OCI-LY7 (cell line): ENCODE results near the gene WDR5. TPM values are rescaled to one million over a fixed set of nuclear protein-coding genes. Genes with fewer than 3 reads are reported as not detected.
"Not testable (repeated sequence)": the region's sequence is repeated elsewhere in the genome, so short reads cannot be mapped to it uniquely, and the experiment has no call there.

Experiments
- BruUV-seq: library from RNA; stranded (reverse); fragments of 400-500 nt; replicated peaks from 2 replicates; lab custom pipeline; 2021; lab: Mats Ljungman, UMichigan
- CTCF ChIA-PET: fragments of 300-600 bp; sonication (Branson Sonifier 250); formaldehyde crosslinking; loops from one replicate; lab custom pipeline; 2022; ENCODE audit warnings: antibody characterized with exemption; ENCODE audit not compliant: unreplicated experiment; lab: Charles Lee
- POLR2A ChIA-PET: fragments of 300-600 bp; sonication (Branson Sonifier 250); formaldehyde crosslinking; loops from one replicate; lab custom pipeline; 2022; ENCODE audit warnings: antibody characterized with exemption; lab: Charles Lee
- DNase-seq: peaks from one replicate; pipeline ENCODE4 v3.0.0-alpha.2; 2015; ENCODE audit warnings: low spot score
- H2AFZ ChIP-seq: fragments of 200-600 bp; sonication (generic), shearing (Covaris generic); 2 replicates; pipeline ENCODE4 v1.6.1; 2014; ENCODE audit warnings: mild to moderate bottlenecking, antibody characterized with exemption, low read length, moderate library complexity
- H3K27ac ChIP-seq: fragments of 200-600 bp; sonication (generic); 2 replicates; pipeline ENCODE4 v1.5.1; 2014; ENCODE audit warnings: mixed run types, low read depth, mild to moderate bottlenecking, moderate library complexity, low read length, inconsistent platforms; ENCODE audit not compliant: poor library complexity, severe bottlenecking
- H3K36me3 ChIP-seq: fragments of 200-600 bp; sonication (generic); 2 replicates; pipeline ENCODE4 v1.6.1; 2014; ENCODE audit warnings: mild to moderate bottlenecking, antibody characterized with exemption, low read length, moderate library complexity, mixed read lengths; ENCODE audit not compliant: insufficient read depth
- H3K4me1 ChIP-seq: fragments of 200-600 bp; sonication (generic); 2 replicates; pipeline ENCODE4 v1.5.1; 2014; ENCODE audit warnings: mild to moderate bottlenecking, low read length; ENCODE audit not compliant: insufficient read depth, poor library complexity, severe bottlenecking
- H3K4me2 ChIP-seq: fragments of 200-600 bp; sonication (generic); 2 replicates; pipeline ENCODE4 v1.6.1; 2014; ENCODE audit warnings: mild to moderate bottlenecking, low read length
- H3K4me3 ChIP-seq: fragments of 200-600 bp; sonication (generic); 2 replicates; pipeline ENCODE4 v1.5.1; 2014; ENCODE audit warnings: mild to moderate bottlenecking, low read depth, low read length; ENCODE audit not compliant: poor library complexity, severe bottlenecking
- H3K79me2 ChIP-seq: fragments of 200-600 bp; sonication (generic); 2 replicates; pipeline ENCODE4 v1.6.1; 2016; ENCODE audit warnings: low read depth, mild to moderate bottlenecking, low read length, moderate library complexity, mixed read lengths; ENCODE audit not compliant: insufficient read depth
- H3K9me2 ChIP-seq: fragments of 200-600 bp; sonication (generic); 2 replicates; pipeline ENCODE4 v1.6.1; 2016; ENCODE audit warnings: mild to moderate bottlenecking, low read length, mixed read lengths; ENCODE audit not compliant: insufficient read depth
- H3K9me3 ChIP-seq: fragments of 200-600 bp; sonication (generic); 2 replicates; pipeline ENCODE4 v1.6.1; 2014; ENCODE audit warnings: mild to moderate bottlenecking, mixed run types, low read length, mixed read lengths
- H4K20me1 ChIP-seq: fragments of 200-600 bp; sonication (generic); 2 replicates; pipeline ENCODE4 v1.6.1; 2014; ENCODE audit warnings: mild to moderate bottlenecking, antibody characterized with exemption, low read length, moderate library complexity, mixed read lengths; ENCODE audit not compliant: insufficient read depth
- EZH2phosphoT487 ChIP-seq: fragments of 200-600 bp; sonication (generic); IDR thresholded peaks from 2 replicates; pipeline ENCODE4 v1.6.1; 2018; ENCODE audit warnings: low read depth, borderline replicate concordance, mild to moderate bottlenecking, mixed run types, antibody characterized with exemption, low read length, moderate library complexity, mixed read lengths
- intact Hi-C: fragments of 100-400 bp; cut with micrococcal nuclease; formaldehyde crosslinking; loops from one replicate; pipeline ENCODE4 v1.10.0; 2022; ENCODE audit not compliant: unreplicated experiment
- total RNA-seq, 2 experiments: library from RNA; depleted of rRNA in 1 of 2; stranded (reverse); fragments of >200 nt in 1 of 2; shearing (Covaris generic) in 1 of 2; gene quantifications; 2 replicates each; pipeline ENCODE4 v1.2.3, GENCODE V29; 2014 to 2022
- TF ChIP-seq, protein P1 (sequence below): fragments of 200-600 bp; sonication (generic); conservative IDR thresholded peaks from 2 replicates; pipeline ENCODE4 v1.5.1; 2014; ENCODE audit warnings: mild to moderate bottlenecking, antibody characterized with exemption, low read length, moderate library complexity, mixed read lengths

Gene WDR5
- total RNA-seq, 2 experiments from 2014 or later, result 32.5 to 44.6 TPM

DNA sequence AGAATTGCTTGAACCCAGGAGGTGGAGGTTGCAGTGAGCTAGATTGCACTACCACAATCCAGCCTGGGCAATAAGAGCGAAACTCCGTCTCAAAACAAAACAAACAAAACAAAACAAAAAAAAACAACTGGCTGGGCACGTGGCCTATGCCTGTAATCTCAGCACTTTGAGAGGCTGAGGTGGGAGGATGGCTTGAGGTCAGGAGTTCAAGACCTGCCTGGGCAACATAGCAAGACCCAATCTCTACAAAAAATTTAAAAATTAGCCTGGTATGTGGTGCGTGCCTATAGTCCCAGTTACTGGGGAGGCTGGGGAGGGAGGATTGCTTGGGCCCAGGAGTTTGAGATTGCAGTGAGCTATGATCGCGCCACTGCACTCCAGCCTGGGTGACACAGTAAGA is 23.3 kb upstream of the WDR5 start:
- no TSS peak for BruUV-seq
- intact Hi-C loops, result no loop called here
- no peaks in the 10 kb centered on the region for H3K9me3 ChIP-seq
- POLR2A ChIA-PET, result no interaction called here
- no peaks in the 10 kb centered on the region for H3K79me2 ChIP-seq
- no peaks in the 10 kb centered on the region for H3K4me1 ChIP-seq
- H4K20me1 ChIP-seq, result no peaks in the 10 kb centered on the region
- H3K36me3 ChIP-seq, result no peaks in the 10 kb centered on the region
- TF ChIP-seq, protein P1, sequence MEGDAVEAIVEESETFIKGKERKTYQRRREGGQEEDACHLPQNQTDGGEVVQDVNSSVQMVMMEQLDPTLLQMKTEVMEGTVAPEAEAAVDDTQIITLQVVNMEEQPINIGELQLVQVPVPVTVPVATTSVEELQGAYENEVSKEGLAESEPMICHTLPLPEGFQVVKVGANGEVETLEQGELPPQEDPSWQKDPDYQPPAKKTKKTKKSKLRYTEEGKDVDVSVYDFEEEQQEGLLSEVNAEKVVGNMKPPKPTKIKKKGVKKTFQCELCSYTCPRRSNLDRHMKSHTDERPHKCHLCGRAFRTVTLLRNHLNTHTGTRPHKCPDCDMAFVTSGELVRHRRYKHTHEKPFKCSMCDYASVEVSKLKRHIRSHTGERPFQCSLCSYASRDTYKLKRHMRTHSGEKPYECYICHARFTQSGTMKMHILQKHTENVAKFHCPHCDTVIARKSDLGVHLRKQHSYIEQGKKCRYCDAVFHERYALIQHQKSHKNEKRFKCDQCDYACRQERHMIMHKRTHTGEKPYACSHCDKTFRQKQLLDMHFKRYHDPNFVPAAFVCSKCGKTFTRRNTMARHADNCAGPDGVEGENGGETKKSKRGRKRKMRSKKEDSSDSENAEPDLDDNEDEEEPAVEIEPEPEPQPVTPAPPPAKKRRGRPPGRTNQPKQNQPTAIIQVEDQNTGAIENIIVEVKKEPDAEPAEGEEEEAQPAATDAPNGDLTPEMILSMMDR, result no peak
- TF ChIP-seq EZH2phosphoT487, result no peak
- CTCF ChIA-PET, result no interaction called here
- no peaks in the 10 kb centered on the region for H3K9me2 ChIP-seq
- no peak for DNase-seq
- H2AFZ ChIP-seq, result no peak overlapping the region
- H3K27ac ChIP-seq, result no peak overlapping the region
- H3K4me3 ChIP-seq, result no peak overlapping the region
- no peak overlapping the region for H3K4me2 ChIP-seq

DNA sequence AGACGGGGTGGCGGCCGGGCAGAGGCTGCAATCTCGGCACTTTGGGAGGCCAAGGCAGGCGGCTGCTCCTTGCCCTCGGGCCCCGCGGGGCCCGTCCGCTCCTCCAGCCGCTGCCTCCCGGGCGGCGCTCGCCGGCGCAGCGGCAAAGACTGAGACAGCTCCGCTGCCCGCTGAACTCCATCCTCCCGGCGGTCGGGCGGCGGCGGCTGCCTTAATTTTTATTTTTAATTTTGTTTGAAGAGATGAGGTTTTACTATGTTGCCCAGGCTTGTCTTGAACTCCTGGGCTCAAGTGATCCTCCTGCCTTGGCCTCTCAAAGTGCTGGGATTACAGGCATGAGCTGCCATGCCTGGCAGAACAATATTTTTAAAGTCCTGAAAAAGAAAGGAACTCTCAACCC is 16.9 kb upstream of the WDR5 start:
- H3K9me2 ChIP-seq, H2AFZ ChIP-seq, H3K27ac ChIP-seq, intact Hi-C loops, POLR2A ChIA-PET, H3K4me3 ChIP-seq, H3K36me3 ChIP-seq, H3K9me3 ChIP-seq, H3K4me2 ChIP-seq, BruUV-seq, CTCF ChIA-PET, H3K4me1 ChIP-seq, H3K79me2 ChIP-seq, H4K20me1 ChIP-seq, DNase-seq: not testable (repeated sequence)

DNA sequence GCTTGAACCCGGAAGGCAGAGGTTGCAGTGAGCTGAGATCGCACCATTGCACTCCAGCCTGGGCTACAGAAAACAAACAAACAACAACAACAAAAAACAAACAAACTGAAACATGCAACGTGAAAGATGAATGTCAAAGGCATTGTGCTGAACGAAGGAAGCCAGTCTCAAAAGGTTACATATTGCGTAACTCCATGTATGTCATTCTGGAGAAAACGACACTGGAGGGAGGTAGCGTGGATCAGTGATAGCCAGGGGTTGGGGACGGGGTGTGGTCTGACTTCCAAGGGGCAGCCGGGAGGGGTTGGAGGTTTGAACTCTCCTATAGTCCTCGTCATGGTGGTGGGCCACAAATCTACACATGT is 12.1 kb upstream of the WDR5 start:
- CTCF ChIA-PET, result no interaction called here
- H4K20me1 ChIP-seq, result no peaks in the 10 kb centered on the region
- BruUV-seq, result no TSS peak
- H3K4me1 ChIP-seq, result peaks cover 17% of the 10 kb centered on the region
- intact Hi-C loops, result no loop called here
- H3K4me3 ChIP-seq, result no peak overlapping the region
- no peaks in the 10 kb centered on the region for H3K79me2 ChIP-seq
- no peaks in the 10 kb centered on the region for H3K9me2 ChIP-seq
- no peaks in the 10 kb centered on the region for H3K9me3 ChIP-seq
- H3K4me2 ChIP-seq, result no peak overlapping the region
- TF ChIP-seq EZH2phosphoT487, result no peak
- TF ChIP-seq, protein P1, result no peak
- DNase-seq, result no peak
- POLR2A ChIA-PET, result no interaction called here
- no peaks in the 10 kb centered on the region for H3K36me3 ChIP-seq
- no peak overlapping the region for H2AFZ ChIP-seq
- H3K27ac ChIP-seq, result no peak overlapping the region
